Endothelial cell of umbilical vein (primary cell): ENCODE results near the gene MAP4K3.

Experiments
- POLR2A ChIP-seq: IDR thresholded peaks from 2 replicates; pipeline ENCODE4 v1.6.1; 2012; ENCODE audit warnings: low read depth, mild to moderate bottlenecking, control low read depth, low read length
- POLR2AphosphoS5 ChIP-seq: IDR thresholded peaks from 2 replicates; pipeline ENCODE4 v1.6.1; 2012; ENCODE audit warnings: low read depth, mild to moderate bottlenecking, control low read depth, low read length, moderate library complexity; ENCODE audit not compliant: insufficient read depth
- TF ChIP-seq, protein P1 (sequence below), 2 donors: IDR thresholded peaks; 1 replicate in 1 of 2; 2 replicates in 1 of 2; pipeline ENCODE4 v1.5.1; 2011; ENCODE audit warnings: low read length in 2 of 2, mild to moderate bottlenecking in 2 of 2, moderate library complexity in 2 of 2, control low read depth in 1 of 2, inconsistent platforms in 1 of 2, low read depth in 1 of 2; ENCODE audit not compliant: insufficient read depth in 1 of 2; ENCODE audit errors: extremely low read depth in 1 of 2
- TF ChIP-seq, protein P2 (sequence below): IDR thresholded peaks from 2 replicates; pipeline ENCODE4 v1.6.1; 2011; ENCODE audit not compliant: insufficient read depth, insufficient read length

DNA sequence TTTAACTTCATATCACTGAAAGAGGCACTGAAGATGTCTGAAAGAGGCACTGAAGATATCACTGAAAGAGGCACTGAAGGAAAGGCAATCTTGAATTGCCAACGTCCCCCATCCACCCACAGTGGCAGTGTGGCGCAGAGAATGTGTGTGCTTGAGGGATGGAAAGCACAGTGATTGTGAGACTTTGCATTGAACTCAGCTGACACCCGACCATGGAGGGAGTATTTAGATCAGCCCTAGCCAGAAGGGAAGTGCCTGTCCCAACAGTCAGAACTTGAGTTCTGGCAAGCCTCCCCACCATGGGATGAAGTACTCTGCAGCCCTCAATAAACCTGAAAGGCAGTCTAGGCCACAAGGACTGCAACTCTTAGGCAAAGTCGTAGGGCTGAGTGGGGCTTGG, 33.8 kb downstream of the MAP4K3 start:
- TF ChIP-seq, protein P1, sequence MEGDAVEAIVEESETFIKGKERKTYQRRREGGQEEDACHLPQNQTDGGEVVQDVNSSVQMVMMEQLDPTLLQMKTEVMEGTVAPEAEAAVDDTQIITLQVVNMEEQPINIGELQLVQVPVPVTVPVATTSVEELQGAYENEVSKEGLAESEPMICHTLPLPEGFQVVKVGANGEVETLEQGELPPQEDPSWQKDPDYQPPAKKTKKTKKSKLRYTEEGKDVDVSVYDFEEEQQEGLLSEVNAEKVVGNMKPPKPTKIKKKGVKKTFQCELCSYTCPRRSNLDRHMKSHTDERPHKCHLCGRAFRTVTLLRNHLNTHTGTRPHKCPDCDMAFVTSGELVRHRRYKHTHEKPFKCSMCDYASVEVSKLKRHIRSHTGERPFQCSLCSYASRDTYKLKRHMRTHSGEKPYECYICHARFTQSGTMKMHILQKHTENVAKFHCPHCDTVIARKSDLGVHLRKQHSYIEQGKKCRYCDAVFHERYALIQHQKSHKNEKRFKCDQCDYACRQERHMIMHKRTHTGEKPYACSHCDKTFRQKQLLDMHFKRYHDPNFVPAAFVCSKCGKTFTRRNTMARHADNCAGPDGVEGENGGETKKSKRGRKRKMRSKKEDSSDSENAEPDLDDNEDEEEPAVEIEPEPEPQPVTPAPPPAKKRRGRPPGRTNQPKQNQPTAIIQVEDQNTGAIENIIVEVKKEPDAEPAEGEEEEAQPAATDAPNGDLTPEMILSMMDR (IDR thresholded peaks at IDR 0.05; ENCODE audit: extremely low read depth in 1 of 2, insufficient read depth in 1 of 2, low read depth in 1 of 2, low read length in 2 of 2) = no peak
- TF ChIP-seq, protein P2, sequence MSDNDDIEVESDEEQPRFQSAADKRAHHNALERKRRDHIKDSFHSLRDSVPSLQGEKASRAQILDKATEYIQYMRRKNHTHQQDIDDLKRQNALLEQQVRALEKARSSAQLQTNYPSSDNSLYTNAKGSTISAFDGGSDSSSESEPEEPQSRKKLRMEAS = no peak
- TF ChIP-seq POLR2AphosphoS5 (no peak), POLR2A (no peak)
